ENCODE measurements around the gene ZP1. TPM values are rescaled to one million over a fixed set of nuclear protein-coding genes. Genes with fewer than 3 reads are reported as not detected.
A peak's percentile ranks its signal among the peaks of the same experiment; 100 is the strongest.

Gene ZP1
- total RNA-seq, 4 donors from 2014 or later = not detected

DNA sequence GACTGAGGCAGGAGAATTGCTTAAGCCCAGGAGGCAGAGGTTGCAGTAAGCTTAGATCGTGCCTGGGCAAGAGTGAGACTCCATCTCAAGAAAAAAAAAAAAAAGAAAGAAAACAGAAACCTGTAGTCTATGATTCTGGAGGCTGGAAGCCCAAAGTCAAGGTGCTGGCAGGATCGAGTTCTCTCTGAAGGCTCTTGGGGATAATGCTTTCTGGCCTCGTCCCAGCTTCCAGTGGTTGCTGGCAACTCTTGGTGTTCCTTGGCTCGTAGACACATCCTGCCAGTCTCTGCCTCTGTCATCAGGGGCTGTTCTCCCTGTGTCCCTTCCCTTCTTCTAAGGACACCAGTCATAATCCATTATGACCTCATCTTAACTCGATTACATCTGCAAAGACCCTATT, 42.2 kb upstream of the ZP1 start:
- 69 to 79% methylated on average over 5 of the region's 5 CpGs for WGBS, 2 donors
- H3K9me3 ChIP-seq = no peaks in the 10 kb centered on the region
- DNase-seq = no peak
- H3K4me3 ChIP-seq = no peak overlapping the region
- H3K4me1 ChIP-seq = no peaks in the 10 kb centered on the region
- no peak for TF ChIP-seq POLR2A (IDR thresholded peaks at IDR 0.05)
- TF ChIP-seq, protein P1, sequence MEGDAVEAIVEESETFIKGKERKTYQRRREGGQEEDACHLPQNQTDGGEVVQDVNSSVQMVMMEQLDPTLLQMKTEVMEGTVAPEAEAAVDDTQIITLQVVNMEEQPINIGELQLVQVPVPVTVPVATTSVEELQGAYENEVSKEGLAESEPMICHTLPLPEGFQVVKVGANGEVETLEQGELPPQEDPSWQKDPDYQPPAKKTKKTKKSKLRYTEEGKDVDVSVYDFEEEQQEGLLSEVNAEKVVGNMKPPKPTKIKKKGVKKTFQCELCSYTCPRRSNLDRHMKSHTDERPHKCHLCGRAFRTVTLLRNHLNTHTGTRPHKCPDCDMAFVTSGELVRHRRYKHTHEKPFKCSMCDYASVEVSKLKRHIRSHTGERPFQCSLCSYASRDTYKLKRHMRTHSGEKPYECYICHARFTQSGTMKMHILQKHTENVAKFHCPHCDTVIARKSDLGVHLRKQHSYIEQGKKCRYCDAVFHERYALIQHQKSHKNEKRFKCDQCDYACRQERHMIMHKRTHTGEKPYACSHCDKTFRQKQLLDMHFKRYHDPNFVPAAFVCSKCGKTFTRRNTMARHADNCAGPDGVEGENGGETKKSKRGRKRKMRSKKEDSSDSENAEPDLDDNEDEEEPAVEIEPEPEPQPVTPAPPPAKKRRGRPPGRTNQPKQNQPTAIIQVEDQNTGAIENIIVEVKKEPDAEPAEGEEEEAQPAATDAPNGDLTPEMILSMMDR (IDR thresholded peaks at IDR 0.05) = no peak
- intact Hi-C loops (cut with DNase I) = loop anchor here (10.0 kb wide), 2 partner anchors 300 to 360 kb away; no protein-coding TSS in a partner anchor
- H3K27ac ChIP-seq = no peak overlapping the region
- H3K36me3 ChIP-seq = no peaks in the 10 kb centered on the region
- no peaks in the 10 kb centered on the region for H3K27me3 ChIP-seq

DNA sequence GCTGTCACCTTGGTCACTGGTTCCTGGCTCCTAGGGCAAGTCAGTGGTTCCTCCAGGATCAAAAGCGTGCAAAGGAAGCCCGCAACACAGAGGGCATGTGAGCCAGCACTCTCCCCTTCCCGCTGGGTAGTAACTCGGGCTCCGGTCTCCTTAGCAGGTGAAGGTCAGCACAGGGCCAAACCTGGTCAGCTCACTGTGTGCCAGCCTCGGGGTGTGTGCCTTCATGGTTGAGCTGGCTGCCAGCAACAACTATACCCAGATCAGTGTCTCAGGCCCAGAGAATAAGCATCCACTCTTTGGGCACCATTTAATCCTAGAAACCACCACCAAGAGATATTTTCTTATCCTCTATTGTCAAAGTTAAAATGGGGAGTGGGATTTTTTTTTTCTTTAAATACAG, 41.6 kb upstream of the ZP1 start:
- Histone ChIP-seq H3K4me1 (peaks cover 0 to under 1% (median 0%) of the 10 kb centered on the region in 3 donors), H3K27me3 (no peaks in the 10 kb centered on the region), H3K4me3 (no peak overlapping the region), H3K9me3 (no peaks in the 10 kb centered on the region), H3K36me3 (no peaks in the 10 kb centered on the region), H3K27ac (no peak overlapping the region)
- DNase-seq = no peak
- intact Hi-C loops (cut with DNase I) = loop anchor here (10.0 kb wide), 2 partner anchors 299 to 359 kb away; no protein-coding TSS in a partner anchor
- TF ChIP-seq, protein P1 (IDR thresholded peaks at IDR 0.05) = no peak
- TF ChIP-seq POLR2A (IDR thresholded peaks at IDR 0.05) = no peak
- 75 to 76% methylated on average over 3 to 4 of the region's 6 CpGs for WGBS, 2 donors

DNA sequence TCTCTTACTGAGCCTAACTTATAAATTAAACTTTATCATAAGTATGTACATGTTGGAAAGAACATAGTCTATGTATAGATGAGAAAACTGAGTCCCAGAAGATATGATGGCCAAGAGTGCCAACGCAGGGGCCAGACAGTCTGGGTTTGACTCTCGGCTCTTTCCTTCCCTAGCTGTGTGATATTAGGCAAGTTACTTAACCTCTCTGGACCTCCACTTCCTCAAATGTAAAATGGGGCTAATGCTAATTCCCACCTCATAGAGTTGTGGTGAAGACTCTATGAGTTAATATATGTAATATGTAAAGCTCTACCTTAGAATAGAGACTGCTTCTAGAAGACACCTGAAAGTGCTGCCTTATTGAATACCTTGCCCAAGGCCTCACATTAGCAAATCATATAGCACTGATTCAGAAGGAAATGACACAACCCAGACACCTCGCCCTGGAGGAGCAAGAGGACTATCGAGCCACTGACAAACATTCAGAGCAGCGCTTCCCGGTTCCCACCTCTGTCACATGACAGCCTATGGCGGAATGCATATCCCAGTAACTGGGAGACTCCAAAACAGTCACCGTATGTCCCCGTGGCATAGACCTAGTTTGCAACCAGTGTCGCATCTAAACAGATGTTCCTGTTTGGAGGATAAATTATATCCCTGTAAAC, 36.7 kb upstream of the ZP1 start:
- intact Hi-C loops (cut with DNase I) = no loop called here
- no peak for DNase-seq
- 33 to 45% methylated on average over 7 of the region's 10 CpGs for WGBS, 2 donors

DNA sequence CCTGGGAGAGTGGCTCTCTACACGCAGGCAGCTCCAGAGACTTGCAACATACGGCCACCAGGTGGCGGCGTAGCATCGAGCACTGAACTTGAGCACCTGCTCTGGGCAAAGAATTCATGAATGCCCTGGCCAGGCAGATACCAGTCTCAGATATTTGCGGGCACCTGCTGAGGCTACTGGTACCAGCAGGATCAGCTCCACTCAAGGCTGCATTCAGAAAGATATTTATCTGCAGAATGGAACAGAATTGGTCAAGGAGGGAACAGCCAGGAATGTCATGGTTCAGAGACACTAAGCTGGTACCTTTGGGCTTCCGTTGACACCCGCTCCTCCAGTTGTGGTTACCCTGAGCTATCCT, 36.2 kb upstream of the ZP1 start:
- Histone ChIP-seq H3K36me3 (no peaks in the 10 kb centered on the region), H3K9me3 (no peaks in the 10 kb centered on the region), H3K27me3 (peaks cover 0 to 6% (median 0%) of the 10 kb centered on the region in 4 donors), H3K4me3 (no peak overlapping the region), H3K4me1 (peaks cover 0 to 8% (median 0%) of the 10 kb centered on the region in 3 donors), H3K27ac (no peak overlapping the region)
- TF ChIP-seq, protein P1 (IDR thresholded peaks at IDR 0.05) = peak; percentile 91 to 98 (median 94)
- TF ChIP-seq POLR2A (IDR thresholded peaks at IDR 0.05) = no peak
- DNase-seq = peak; percentile 43
- intact Hi-C loops (cut with DNase I) = no loop called here
- 8 to 18% methylated on average over 8 of the region's 8 CpGs for WGBS, 2 donors

More for the DNA sequence above, 36.7 kb upstream of the ZP1 start:
- Histone ChIP-seq H3K36me3 (no peaks in the 10 kb centered on the region), H3K27me3 (peaks cover 0 to 6% (median 0%) of the 10 kb centered on the region in 4 donors), H3K4me1 (peaks cover 0 to 8% (median 0%) of the 10 kb centered on the region in 3 donors), H3K9me3 (no peaks in the 10 kb centered on the region), H3K4me3 (no peak overlapping the region), H3K27ac (no peak overlapping the region)
- TF ChIP-seq POLR2A (IDR thresholded peaks at IDR 0.05) = no peak
- TF ChIP-seq, protein P1 (IDR thresholded peaks at IDR 0.05) = no peak

DNA sequence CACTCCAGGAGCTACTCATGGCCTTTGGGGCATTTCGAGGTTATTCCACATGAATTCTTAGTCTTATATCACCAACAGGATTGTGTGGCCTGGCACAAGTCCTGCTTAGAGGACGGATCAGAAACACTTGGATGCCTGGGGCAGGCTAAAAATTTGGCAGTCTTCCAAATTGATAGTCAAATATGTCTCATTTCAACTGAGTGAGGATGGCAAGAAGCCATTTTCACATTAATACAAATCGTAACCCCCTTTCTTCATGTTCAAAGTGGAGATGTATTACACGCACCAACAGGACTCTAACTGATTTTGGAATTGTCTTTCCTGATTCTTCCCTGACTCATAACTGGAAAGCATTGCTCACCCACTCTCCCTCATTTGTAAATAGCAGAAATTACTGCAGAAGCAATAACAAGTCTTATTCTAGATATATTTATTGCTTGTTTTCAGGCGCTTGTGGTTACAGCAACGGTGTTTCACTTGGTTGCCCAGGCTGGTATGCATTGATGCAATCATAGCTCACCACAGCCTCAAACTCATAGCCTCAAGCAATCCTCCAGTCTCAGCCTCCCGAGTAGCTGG, 35.8 kb upstream of the ZP1 start:
- DNase-seq = no peak
- WGBS, 2 donors = 30% methylated on average over 7 of the region's 7 CpGs
- peaks cover 0 to 8% (median 0%) of the 10 kb centered on the region in 3 donors for H3K4me1 ChIP-seq
- TF ChIP-seq POLR2A (IDR thresholded peaks at IDR 0.05) = no peak
- TF ChIP-seq, protein P1 (IDR thresholded peaks at IDR 0.05) = no peak
- no peaks in the 10 kb centered on the region for H3K36me3 ChIP-seq
- no peak overlapping the region for H3K27ac ChIP-seq
- intact Hi-C loops (cut with DNase I) = no loop called here
- no peak overlapping the region for H3K4me3 ChIP-seq
- no peaks in the 10 kb centered on the region for H3K9me3 ChIP-seq
- H3K27me3 ChIP-seq = peaks cover 0 to 6% (median 0%) of the 10 kb centered on the region in 4 donors
